NCI-H1092 treated with DMSO at 0.1 percent for 48 hours (cell line): ENCODE measurements around the gene ARV1.
"Not testable (repeated sequence)": the region's sequence is repeated elsewhere in the genome, so short reads cannot be mapped to it uniquely, and the experiment has no call there.

Experiments used
- DNase-seq: peaks from one replicate; lab custom pipeline; 2025; lab: John Stamatoyannopoulos, UW

The ARV1 gene

DNA sequence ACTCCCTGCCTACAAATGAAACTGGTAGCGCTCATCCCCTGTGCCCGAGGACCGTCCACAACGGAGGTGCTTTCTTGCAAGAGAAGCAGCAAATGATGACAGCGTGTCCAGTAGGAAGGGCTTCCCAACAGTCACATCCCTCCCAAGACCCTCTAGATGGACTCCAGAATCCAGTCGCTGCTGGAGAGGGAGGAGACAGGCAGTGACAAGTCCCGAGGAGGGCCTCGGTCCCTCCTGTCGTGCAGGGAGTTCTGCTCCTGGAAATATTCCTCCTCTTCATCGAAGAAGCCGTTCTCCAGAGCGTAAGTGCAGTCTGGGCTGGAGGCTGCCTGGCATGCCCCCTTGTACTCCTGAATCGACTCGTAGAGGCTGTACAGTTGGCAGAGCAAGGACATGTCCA is 40.8 kb downstream of the ARV1 start:
- no peak for DNase-seq

DNA sequence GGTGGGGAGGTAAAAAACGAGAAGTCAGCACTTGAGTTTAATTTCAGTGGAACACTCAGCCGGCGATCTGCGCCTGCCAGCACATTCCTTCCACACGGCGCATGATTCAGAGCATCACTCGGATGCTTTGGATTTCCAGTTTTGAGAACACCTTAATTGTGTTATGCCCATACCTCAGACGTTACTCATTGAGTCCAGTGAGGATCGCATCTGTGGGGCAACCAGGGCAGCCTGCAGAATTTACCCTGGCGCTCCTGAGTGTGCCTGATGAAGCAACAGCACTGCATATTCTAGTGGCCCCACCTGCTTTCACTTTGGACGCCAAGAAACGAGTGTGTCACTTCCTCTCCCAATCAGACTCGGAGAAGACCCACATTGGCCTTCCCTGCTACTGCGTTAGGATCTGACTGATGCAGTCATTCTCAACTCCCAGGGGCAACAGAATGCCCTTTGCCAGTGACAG is 41.3 kb downstream of the ARV1 start:
- no peak for DNase-seq

DNA sequence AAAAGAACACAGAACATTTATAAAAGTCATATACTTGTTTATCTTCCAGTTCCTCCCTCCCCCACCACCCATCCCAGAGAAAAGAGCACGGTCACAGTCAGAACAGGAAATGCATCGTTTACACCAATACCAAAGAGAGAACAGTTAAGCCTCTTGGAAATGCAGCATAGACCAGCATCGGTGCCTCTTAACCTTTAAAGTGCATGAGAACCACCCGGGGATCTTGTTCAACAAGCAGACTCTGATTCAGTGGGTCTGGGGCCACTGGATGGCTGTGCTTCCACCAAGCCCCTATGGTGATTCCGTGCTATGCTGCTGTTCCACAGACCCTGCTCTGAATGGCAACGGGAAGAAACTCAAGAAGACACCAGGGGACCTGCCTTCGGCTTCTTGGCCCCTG is 41.9 kb downstream of the ARV1 start:
- no peak for DNase-seq

DNA sequence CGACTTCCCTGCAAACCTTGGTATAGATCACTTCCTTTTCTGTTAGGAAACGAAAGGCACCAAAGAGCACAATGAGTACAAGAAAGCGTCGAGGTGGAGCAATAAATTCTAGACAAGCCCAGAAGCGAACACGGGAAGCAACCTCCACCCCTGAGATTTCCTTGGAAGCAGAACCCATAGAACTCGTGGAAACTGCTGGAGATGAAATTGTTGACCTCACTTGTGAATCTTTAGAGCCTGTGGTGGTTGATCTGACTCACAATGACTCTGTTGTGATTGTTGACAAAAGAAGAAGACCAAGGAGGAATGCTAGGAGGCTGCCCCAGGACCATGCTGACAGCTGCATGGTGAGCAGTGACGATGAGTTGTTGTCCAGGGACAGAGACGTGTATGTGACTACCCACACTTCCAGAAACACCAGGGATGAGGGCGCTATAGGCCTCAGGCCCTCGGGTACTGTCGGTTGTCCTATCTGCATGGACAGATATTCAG is 42.7 kb downstream of the ARV1 start:
- no peak for DNase-seq

DNA sequence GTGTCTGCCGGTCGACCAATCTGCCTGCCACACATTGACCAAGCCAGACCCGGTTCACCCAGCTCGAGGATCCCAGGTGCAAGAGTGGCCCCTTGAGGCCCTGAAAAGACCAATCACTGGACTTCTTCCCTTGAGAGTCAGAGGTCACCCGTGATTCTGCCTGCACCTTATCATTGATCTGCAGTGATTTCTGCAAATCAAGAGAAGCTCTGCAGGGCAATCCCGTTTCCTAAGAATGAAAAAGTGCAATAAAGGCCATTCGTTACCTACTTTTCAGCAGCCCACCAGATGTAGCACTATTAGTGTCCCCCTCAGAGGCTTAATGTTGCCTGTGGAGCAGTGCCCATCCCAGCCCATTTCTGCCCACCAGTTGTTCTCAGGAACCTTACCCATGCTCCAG is 43.6 kb downstream of the ARV1 start:
- not testable (repeated sequence) for DNase-seq

DNA sequence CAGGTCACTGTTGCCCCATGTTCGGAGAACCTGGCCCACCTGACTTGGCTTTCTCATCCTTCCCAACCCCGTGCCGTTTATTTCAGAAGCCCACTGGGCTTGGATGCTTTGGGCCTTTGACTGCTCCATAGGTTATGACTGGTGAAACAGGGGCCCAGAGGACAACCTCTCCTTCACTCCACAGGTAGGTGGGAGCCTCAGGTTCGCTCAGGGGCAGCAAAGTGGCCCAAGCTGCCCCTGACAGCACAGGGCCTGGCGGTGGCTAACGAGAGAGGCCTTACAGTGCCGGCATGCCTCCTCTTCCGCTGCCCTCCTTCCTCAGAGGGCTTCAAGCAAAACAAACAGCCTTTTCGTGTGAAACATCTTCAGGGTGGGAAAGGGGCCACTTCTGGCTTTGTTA is 44.3 kb downstream of the ARV1 start:
- DNase-seq, result no peak

DNA sequence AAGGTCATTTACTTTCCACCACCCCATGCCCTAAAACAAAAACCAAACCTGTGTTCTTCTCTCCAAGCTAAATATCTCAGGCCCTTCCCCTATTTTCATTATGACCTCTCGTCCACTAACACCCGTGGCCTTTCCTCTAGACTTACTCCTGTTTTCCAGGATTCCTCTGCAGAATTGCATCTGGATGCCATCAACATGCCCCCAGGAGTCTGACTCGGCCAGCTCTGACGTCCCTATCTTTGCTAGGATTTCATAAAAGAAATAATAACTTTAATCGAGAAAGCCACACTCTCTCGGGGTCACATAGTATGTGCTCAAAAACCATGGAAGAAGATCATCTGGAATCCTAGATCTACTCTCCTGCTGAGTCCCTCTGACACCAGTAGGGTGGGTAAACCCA is 47.7 kb downstream of the ARV1 start:
- no peak for DNase-seq

DNA sequence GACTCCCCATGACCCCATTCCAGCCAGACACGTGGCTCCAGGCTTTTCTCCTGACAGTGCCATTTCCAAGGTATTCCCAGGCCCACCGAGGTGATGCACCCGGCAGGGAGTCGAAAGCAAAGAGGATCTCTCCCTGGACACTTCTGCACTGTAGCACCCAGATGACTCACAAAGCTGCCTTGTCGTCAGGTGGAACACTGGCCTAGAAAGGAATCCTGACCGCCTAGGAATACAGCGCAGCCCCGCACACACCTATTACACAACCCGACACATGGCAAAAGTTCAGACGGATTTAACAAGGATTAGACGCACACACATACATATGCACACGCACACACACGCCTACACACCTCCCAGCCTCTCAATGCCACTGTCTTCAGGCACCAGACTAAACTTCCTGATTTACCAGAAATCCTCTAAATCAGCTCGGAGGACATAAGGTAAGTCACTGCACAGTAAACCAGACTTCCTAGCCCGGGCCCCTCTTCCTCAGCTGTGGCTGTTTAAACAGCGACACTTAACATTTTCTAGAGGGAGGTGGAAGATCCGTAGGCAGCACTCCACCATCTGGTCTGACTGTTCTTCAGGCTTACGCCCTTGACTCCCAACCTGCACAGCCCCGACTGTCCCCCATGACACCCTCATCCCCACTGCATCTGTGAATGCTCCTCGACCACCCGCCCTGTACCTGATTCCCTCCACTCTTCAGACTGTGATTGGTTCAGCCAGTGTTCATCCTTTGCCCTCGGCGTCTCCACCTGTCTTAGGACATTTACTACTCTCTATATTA is 48.4 kb downstream of the ARV1 start:
- no peak for DNase-seq

DNA sequence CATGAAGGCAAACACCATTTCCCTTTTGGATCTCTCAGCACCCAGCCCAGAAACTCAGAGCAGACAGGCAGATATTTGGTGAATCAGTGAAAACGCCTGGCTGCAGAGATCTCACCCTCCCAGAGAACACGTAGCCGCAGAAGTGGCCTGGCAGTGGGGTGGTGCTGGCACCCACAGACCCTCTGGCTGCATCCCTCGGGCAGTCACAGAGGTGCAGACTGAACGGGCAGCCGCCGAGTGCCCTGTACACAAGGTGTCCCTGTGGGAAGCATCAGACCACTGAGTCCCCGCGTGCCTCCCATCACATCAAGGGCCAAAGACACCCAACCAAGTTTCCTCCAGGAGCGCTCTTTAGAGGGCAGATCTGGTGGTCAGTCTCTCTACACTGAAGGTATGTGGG is 49.1 kb downstream of the ARV1 start:
- no peak for DNase-seq

DNA sequence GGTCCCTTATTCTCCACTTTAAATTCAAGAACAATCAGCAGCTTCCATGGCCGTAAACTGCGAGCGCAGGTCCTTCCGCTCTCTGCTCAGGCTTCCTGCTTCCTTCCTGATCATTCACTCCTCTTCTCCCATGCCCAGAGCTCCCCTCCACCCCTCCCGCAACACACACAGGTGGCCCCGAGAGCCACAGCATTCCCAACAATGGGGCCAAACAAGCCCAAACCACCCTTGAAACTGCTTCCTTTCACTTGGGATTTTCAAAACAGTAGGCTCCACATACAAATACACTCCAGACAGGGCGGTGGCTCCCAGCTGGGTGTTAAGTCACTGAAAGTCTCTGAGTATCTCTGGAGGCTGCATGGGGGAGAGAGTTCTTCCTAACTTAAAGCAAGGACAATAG is 49.8 kb downstream of the ARV1 start:
- DNase-seq, result no peak

DNA sequence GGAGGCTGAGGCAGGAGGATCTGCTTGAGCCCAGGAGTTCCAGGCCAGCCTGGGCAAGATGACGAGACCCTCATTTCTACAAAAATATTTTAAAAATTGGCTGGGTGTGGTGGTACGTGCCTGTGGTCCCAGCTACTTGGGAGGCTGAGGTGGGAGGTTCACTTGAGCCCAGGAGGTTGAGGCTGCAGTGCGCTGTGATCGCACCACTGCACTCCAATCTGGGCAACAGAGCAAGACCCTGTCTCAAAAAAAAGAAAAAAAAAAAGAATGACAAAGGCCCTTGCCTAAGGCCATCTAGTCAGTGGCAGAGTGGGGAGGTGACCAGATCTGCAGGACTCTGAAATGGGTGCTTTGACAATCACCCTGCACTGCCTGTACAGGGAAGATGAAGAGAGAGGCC is 50.4 kb downstream of the ARV1 start:
- not testable (repeated sequence) for DNase-seq

DNA sequence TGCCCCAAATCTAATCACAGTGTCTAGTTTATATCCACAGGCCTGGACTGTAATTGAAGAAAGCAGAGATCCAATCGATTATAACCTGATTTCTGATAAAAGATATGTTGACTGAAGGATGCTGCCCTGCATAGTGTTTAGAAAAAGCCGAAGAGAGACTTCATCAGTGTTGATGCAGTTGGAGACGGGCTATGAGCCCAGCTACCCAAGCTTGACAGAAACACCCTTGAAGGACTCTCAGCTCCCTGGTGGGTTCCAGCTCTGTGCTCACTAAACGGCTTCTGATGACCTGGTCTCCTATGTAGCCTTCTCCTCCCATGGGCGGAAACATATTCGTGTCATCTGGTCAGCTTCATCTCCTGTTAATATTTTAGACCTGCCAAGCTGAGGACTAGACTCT is 50.9 kb downstream of the ARV1 start:
- no peak for DNase-seq

DNA sequence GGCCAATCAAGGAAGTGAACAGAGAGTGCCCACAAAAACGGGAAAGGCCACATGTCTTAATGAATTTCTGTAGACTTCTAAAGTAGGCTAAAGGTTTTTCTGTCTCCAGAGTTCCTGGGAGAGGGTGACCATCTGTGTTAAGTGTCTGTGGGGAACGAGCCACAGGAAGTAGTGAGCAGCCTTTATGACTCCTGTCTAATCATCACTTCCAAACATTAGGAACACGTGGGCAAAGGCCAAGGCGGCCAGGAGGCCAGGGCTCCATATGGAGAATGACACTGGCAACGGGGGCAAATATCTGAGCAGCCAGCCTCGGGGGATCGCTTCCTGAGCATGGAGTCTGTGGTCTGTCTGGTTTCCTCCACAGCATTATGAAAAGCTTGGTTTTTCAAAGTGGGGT is 54.1 kb downstream of the ARV1 start:
- no peak for DNase-seq

DNA sequence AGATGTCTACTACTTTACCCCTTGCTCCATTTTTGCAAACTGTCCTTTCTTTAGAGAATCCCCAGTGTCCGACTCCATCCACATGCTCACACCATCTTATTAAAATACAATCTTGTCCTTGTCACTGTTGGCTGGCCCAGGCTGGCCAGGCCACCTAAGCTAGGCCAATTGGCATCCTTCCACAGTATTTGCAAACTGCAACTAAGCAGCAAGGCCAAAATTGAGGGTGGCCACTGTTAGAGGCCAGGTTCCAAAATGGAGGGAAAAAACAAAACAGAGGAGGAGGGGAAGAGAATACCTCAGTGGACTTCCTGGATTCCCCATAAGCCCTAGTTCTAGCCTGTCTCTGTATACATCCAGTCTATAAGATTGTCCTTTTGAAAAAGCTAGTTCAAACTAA is 56.9 kb downstream of the ARV1 start:
- DNase-seq, result no peak

DNA sequence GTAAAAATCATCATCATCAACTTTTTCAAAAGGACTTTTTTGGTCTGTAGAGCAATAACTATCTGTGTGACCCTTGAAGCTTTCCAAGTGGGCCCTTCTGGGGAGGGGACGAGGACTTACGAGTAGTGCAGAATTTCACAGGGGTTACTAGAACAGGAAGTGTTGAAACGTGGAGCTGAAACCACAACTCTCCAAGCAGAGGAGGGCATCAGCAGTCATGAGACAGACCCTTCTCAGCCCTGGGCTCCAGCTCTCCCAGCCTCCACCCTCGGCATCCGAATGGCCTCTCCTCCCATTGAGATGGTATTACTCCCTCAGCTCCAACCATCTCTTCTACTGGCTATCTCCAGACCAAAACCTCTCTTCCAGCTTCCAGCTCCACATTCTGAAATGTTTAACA is 57.5 kb downstream of the ARV1 start:
- no peak for DNase-seq

DNA sequence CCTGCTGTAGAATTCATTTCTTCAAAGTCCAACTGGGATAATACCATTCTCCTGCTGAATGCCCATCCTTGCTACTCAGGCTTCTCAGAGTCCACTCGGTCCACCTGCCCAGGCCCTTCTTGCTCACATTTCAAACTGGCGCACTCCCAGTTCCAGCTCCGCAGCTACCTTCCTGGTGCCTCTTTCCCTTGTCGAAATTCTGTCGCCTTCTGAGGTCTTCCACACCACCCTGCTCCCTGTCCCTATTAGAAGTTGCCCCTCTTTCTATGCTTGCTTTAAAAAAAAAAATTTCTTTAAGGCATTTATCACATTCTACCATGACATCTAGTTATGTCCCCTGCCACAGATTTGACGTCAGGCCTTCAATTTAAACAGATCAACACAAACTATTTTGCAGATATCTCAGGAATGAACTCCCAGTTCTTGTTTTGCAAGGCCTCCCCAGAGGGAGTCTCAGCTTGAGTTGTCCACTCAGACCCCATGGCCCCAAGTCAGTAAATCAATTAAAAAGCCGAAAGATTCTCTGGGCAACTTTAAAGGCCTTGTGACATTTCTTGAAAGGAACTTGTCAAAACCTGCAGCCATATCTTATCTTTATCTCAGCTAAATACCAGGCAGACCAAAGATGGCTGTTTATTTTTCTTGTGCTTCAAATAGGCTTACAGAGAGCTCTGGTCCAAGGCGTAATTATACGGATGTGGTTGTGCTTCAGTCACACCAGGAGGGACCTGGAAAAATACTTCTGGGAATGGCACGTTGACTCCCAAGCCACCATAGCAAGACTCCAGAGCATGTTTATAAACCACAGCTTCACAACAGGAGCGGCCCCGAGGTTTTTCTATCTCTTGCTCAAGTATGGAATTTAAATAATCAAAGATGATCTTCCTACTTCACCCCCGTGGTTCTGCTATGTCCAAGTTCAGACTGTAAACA is 59.0 kb downstream of the ARV1 start:
- no peak for DNase-seq

DNA sequence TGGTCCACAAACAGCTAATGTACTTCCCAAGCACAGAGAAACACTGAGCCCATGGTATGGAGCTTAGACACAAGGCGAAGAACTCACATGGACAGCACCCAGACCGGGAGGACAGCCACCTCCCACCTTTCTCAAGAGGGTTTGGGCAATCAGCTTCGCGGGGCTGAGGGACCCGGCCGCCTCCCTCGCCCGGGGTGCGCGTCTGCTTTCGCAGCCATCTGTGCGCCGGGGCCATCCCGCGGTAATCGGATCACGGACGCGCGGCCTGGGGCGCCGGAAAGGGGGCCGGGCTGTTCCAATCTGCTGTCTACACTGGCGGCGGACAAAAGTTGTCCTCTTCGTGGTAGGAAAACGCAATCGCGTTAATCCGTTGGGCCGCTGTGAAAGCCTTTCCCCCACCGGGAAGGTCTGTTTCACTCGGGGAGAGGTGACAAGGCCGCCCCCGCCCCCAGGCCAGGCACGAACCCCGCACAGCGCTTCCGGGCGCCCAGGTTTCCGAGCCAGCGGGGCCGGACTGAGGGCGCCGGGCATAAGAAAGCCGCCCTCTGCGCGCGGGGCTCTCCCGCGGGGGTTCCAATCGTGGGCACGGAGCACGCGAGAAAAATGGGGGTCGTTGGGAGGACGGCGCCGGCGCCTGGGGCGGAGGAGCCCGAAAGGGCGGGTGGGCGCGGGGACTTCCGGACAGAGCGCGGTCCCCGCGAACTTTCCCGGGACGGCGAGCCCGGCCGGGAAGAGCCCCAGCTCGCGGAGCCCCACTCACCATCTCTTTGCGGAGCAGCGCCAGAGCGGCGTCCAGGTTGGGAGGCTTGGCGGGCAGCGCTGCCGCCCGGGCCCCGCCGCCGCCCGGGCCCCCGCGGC is 60.5 kb downstream of the ARV1 start:
- peak; percentile 8 for DNase-seq

DNA sequence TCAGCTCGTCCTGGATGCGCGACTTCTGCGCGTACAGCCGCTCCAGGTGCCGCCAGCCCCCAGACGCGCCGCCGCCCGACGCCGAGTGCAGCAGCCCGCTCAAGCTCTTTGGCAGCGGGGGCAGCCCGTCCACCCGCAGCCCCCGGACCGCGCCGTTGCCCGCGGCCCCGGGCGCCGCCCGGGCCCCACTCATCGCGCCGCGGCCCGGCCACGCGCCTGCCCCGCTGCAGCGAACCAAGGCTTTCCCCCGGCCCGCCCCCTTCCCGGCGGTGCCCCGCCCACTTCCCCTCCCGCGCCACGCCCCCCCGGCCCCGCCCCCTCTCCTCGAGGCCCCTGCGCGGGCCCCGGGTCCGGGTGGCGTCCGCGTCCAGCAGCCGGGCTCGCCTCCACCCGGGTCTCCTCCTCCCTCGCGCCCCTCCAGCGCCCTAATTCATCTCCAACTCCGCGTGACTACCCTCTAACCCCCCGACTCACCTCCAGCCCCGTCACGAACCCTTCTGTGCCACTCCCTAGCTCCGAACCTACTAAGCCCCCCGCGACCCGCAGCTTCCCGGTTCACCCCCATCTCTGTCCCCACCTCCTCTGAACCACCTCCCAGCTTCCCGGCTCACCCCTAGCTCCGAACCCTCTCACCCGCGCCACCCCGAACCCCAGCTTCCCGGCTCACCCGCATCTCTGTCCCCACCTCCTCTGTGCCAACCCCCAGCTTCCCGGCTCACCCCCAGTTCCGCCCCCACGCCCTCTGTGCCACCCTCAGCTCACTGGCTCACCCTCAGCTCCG is 61.3 kb downstream of the ARV1 start, which contains the start of gene FAM89A:
Gene FAM89A, minus strand, starts transcription at position 236 of the 781 bp plus-strand sequence. Its CDS starts 43 bp downstream, at position 193.
- DNase-seq, result no peak

DNA sequence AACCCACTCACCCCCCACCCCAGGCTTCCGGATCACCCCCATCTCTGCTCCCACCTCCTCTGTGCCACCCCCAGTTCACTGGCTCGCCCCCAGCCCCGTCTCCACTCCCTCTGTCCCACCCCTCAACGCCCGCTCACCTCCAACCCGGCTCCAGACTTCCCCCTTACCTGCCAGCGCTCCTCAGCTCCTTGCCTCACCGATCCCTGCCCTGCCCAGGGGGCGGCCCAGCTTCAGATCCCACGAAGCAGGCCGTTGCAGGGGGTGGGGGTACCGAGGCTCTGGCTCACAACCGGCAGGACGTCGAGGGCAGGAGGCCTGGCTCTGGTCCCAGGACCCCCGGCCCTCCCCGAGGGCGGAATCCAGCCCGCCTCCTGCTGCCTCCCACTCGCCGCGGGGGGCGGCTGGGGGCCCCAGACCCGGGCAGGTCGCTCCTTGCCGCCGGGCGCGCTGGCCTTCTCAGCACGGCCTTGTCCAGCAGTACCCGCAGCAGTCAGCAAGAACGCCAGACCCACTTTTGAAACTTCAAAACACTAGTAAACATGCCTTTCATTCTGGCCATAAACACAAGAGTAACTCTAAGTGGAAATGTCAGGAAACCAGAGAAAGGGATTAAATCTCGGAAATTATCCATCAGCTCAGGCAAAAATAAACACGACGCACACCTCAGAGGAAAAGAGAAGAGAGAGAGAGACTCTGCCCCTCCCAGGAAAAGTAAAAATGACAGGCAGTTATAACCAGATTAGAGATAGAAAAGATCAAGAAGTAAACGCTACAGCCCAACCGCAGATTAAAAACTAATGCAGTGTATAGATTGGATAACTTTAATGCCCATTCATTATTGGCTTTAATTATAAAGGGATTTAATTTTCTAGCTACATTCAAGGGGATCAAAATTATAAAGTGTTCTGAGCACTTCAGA is 62.2 kb downstream of the ARV1 start:
- no peak for DNase-seq

DNA sequence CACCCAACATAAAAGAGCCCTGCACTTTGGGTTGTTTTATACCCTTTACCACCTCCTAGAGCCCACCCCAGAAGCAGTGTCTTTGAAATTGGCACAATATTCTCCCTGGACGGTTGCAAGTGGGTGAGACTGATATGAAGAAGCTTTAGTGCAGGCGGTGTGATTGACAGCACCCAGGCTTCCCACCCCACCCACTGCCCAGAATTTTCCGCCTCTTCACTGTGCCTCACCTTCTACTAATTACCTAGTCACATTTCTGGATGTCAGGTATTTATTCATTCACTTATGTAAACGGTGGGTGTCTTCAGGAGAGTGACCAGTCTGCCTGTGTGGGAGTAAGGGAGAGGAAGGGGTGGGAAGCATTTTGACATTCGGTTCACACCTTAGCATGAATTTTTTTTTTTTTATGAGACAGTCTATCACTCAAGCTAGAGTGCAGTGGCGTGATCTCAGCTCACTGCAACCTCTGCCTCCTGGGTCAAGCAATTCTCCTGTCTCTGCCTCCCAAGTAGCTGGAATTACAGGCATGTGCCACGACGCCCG is 62.9 kb downstream of the ARV1 start:
- DNase-seq, result no peak
